Measurements from ENCODE around the gene NTM.

Gene NTM

GRCh38 chr11:131499199-131499598, 128.8 kb downstream of the NTM start:
- DNase-seq (ENCODE audit: low spot score) = no peak

GRCh38 chr11:131503017-131503416, 132.6 kb downstream of the NTM start:
- no peak for DNase-seq (ENCODE audit: low spot score)

- no peak for DNase-seq (ENCODE audit: low spot score)
Measured at GRCh38 chr11:131504199-131504949, 134.0 kb downstream of the NTM start.

DNA sequence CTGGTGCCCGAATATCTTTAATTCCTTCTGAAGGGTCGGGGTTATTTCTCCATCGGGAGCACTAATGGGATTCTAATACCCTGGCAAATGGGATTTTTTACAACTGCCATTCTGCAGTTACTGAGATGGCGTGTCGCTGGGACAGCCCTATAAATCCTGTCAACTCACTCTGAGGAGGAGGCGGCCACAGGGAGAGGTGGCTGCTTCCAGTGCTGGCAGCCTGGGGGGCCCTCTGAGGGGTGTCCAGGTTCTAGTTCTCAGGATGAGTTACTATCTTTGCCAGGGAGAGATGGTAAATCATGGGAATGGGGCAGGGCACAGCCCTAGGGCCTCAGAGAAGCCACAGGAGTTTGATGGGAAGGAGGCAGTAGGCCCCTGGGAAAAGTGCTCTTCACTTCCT, 135.9 kb downstream of the NTM start:
- no peak for DNase-seq (ENCODE audit: low spot score)

GRCh38 chr11:131510662-131511061, 140.2 kb downstream of the NTM start:
- no peak for DNase-seq (ENCODE audit: low spot score)

- DNase-seq (ENCODE audit: low spot score) = no peak
Measured at GRCh38 chr11:131511794-131512193, 141.4 kb downstream of the NTM start.

DNA sequence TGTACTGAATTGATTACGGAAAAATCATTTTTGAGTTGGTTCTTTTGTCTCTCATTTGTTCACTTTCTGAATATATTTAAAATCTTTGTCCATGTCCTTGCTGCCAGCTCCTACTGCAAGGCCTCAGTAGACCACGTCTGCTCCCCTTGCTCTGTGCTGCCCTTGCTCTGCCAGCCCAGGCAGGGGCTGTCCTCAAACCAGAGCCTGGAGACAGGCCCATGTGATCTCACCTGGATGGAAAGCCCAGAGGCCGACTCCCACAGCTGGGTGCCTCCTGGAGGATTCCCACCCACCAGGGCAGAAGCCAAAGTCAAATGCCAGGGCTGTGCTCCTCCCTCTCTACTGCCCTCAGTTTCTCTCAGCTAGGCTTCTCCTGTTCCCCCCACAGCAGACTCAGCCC, 141.8 kb downstream of the NTM start:
- DNase-seq (ENCODE audit: low spot score) = no peak

DNA sequence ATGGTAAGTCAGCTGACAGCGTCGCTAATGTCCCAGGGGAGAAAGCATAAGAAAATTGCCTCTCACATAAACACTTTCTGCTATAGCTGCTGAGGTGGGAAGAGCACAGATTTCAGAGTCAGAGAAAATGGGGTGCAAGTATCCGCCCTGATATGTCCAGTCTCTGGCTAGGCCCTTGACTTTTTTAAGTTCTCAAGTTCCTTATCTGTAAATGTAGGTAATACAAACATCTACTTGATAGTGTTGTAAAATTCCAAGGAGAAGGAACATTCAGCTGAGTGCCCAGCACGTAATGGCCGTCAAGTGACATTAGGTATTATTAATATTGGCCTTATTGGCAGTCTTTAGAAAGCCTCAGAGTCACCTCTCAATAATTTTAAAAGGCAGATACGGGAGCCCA, 143.6 kb downstream of the NTM start:
- DNase-seq (ENCODE audit: low spot score) = no peak

DNA sequence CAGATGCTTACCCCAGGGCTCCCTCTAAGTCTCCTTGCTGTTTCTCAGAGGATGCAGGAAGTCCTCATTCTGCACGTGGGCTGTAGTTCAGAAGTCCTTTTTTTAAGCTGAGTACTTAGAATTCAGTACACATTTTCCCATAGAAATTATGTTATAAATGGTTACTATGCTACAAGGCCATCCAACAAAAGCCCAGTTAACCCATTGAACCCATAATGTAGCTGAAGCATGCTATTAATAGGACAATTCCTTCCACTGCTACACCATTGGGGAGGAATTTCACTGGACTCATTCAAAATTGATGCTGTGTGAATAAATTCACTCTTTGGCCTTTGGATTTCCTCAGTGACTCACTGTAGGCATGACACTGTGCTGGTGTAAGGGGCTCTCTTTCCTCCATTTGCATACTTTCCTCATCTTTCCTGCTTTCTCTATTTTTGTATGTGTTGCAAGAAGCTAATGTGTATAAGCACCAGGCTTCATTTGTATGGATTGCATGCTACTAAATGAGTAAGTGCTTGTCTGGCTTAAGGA, 148.0 kb downstream of the NTM start:
- no peak for DNase-seq (ENCODE audit: low spot score)

- DNase-seq (ENCODE audit: low spot score) = no peak
Measured at GRCh38 chr11:131522851-131523250, 152.4 kb downstream of the NTM start.

GRCh38 chr11:131530407-131530806, 160.0 kb downstream of the NTM start:
- no peak for DNase-seq (ENCODE audit: low spot score)

- DNase-seq (ENCODE audit: low spot score) = no peak
Measured at GRCh38 chr11:131533149-131533548, 162.7 kb downstream of the NTM start.

DNA sequence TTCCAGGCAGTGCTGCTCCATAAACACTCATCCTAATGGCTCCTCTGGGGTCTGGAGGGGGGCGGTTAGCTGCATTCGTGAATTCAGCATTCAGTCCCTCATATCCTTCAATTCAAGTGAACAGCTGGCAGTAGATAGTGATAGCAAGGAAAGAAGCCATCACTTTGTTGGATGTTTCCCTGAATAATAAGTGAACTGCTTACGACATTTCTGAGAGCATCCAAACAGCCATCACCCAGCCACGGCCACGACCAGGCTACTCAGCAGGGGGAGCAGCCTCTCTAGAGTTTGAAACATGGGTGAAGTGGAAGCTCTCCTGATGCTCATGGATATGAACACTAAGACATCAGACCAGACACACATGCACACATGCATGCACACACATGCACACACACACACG, 163.6 kb downstream of the NTM start:
- DNase-seq (ENCODE audit: low spot score) = no peak

DNA sequence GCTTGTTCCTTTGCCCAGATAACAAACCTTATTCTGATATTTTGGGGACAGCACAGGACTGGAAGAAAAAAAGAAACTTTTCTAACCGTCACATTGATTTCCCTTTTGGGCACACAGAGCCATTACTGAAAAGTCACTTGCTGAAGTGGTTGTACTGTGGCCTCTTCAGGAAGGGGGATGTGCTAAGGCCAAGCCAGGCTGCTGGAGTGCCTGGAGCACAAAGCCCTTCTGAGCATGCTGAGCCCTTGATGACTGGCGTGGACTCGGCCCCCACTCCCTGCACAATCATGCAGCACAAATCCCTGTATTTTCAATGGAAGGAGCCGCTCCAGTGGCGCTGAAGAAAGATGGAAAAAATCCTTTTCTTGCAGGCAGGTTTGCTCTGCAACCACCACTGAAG, 164.2 kb downstream of the NTM start:
- DNase-seq (ENCODE audit: low spot score) = no peak

DNA sequence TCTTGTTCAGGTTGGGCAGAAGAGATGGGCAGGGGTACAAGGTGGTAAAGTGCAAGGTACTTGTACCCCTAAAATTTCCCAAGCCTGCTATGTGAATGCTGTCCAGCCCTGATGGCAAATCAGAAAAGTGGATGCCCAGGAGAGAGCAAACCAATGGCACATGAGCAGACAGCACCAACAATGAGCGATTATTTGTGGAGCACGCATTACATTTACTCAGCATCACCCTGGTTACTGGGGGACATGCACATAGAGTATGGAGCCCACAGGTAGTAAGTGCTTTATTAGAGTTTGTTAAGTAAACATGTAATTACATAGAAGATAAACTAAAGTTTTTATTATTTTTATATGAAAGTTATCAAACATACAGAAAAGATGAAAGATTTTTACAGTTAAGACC, 165.7 kb downstream of the NTM start:
- DNase-seq (ENCODE audit: low spot score) = no peak

GRCh38 chr11:131537196-131537595, 166.8 kb downstream of the NTM start:
- no peak for DNase-seq (ENCODE audit: low spot score)

DNA sequence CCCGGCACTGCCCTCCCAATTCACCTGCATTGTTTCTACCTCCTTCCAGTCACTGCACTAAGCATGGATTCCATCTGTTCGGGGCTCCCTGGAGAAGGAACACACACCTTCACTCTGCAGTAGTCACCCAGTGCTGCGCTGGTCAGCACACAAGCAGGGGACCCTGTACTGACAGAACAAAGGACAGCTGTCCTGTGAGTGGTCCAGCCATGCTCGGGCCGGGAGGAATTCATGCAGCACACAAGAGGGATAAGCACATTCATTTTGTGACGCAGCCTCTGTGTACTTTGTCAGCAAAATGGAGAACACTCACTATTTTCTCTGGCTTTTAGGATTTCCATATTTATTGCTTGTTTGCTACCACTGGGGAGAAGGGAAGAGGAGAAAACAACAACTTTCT, 167.3 kb downstream of the NTM start:
- no peak for DNase-seq (ENCODE audit: low spot score)

- DNase-seq (ENCODE audit: low spot score) = no peak
Measured at GRCh38 chr11:131538322-131538721, 167.9 kb downstream of the NTM start.

GRCh38 chr11:131540676-131541075, 170.3 kb downstream of the NTM start:
- DNase-seq (ENCODE audit: low spot score) = no peak

DNA sequence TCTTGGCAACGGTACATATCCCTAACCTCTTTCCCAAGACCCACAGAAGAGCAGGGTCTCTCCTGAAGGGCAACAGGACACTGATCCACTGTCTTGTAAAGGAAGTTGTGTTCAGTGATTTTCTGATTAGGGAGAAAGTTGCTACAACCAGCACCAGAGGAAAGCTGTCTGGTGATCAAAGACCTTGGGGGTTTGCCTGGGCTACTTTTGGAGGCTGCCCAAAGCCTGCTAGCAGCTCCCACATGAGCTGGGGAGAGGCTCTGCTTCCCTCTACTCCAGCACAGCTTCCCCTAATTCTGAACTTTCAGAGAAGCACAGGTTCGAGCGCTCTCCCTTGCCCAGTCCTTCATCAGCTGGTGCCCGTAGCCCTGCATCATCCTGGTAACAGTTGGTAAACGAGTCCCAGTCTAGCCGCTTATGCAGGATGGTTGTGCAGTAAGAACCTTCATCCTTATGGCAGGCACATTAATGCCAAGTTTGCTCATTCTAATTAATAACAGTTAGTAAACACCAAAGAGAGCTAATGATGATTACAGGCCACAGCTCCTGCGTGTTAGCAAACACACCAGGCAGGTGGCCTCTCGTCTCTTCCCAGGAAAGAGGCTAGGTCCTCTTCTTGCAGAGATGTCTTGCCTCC, 173.1 kb downstream of the NTM start:
- DNase-seq (ENCODE audit: low spot score) = no peak

DNA sequence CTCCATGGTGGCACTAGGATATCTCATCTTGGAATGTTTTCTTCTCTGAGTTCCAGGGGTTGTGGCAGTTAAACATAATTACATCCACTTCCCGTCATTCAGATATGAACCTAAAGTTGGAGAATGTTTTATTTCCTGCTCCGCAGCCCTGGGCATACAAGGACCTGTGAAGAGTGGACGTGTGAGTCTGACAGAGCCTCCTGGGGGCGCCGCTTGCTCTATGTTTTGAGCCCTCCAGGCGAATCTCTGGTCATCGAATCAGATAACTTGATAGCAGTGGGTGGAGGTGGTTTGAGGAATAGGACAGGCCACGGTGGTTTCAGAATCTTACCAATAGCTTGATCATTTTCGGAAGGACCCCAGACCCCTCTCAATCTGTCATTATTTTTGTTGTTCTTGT, 174.2 kb downstream of the NTM start:
- DNase-seq (ENCODE audit: low spot score) = no peak

DNA sequence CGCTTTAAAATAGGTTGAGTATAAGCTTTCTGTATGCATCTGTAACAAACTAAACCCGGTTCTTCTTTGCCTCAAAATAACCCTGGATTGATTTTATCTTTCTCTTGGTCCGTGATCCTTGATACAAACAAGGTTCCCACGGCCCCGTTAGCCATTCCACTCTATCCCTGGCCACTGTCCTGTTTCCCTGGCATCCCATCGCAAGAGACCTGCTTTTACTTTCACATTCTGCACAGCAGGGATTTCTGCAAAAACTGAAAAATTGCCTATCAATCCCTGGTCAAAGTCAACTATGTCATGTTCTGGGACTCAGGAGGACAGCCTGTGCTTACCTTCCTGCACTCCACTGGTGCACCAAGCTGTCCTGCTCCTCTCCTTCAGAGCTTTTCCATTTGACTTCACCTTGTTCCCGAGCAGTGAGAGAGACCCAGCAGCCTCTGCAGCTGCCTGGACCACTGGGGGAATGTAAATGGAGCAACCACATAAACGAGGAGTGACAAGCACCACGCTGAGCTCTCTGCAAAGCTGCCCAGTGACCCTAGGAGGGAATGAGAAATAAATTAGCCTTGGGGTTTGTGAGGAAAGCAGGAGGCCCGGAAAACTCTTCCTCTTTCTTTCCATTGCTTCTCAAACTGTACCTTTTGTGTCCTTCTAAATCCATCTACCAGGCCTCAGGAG, 175.9 kb downstream of the NTM start:
- no peak for DNase-seq (ENCODE audit: low spot score)

- DNase-seq (ENCODE audit: low spot score) = no peak
Measured at GRCh38 chr11:131549099-131549498, 178.7 kb downstream of the NTM start.
